HFFc6 (cell line): Measurements from ENCODE around the gene APBB2. TPM values are rescaled to one million over a fixed set of nuclear protein-coding genes. Genes with fewer than 3 reads are reported as not detected.
A peak's percentile ranks its signal among the peaks of the same experiment; 100 is the strongest.

Experiments used
- DNase-seq: peaks from one replicate; pipeline ENCODE4 v3.0.0-alpha.2; 2018
- H3K27ac Mint-ChIP-seq: 2 replicates; pipeline ENCODE4 v1.8.0; 2020; ENCODE audit warnings: mild to moderate bottlenecking, mixed read lengths
- H3K27me3 Mint-ChIP-seq: 2 replicates; pipeline ENCODE4 v1.8.0; 2021; ENCODE audit warnings: mild to moderate bottlenecking, moderate library complexity, mixed read lengths; ENCODE audit not compliant: insufficient read depth
- H3K36me3 Mint-ChIP-seq: 2 replicates; pipeline ENCODE4 v1.8.0; 2021; ENCODE audit warnings: low read depth, mixed read lengths
- H3K4me1 Mint-ChIP-seq: 2 replicates; pipeline ENCODE4 v1.8.0; 2020; ENCODE audit warnings: low read depth, mixed read lengths
- H3K4me3 Mint-ChIP-seq: 2 replicates; pipeline ENCODE4 v1.8.0; 2020; ENCODE audit warnings: mild to moderate bottlenecking, moderate library complexity, mixed read lengths
- H3K9me3 Mint-ChIP-seq: 2 replicates; pipeline ENCODE4 v1.8.0; 2020; ENCODE audit warnings: mild to moderate bottlenecking, mixed read lengths
- total RNA-seq, 6 experiments: library from RNA; stranded (reverse); fragmentation: NEBNext Ultra II Directional; extraction: Animal tissue kit (Norgen Biotek cat#: 25700); gene quantifications; 2 replicates in 1 of 6; 3 replicates in 5 of 6; pipeline ENCODE4 v1.2.3, GENCODE V29; 2021
- TF ChIP-seq, protein P1 (sequence below): fragments of 200-600 bp; sonication (generic); IDR thresholded peaks from 2 replicates; pipeline ENCODE4 v1.5.0; 2021; ENCODE audit warnings: antibody characterized with exemption, mild to moderate bottlenecking

Gene APBB2
- total RNA-seq, 6 experiments from 2014 or later = 32.4 to 45.5 (median 35.8) TPM

DNA sequence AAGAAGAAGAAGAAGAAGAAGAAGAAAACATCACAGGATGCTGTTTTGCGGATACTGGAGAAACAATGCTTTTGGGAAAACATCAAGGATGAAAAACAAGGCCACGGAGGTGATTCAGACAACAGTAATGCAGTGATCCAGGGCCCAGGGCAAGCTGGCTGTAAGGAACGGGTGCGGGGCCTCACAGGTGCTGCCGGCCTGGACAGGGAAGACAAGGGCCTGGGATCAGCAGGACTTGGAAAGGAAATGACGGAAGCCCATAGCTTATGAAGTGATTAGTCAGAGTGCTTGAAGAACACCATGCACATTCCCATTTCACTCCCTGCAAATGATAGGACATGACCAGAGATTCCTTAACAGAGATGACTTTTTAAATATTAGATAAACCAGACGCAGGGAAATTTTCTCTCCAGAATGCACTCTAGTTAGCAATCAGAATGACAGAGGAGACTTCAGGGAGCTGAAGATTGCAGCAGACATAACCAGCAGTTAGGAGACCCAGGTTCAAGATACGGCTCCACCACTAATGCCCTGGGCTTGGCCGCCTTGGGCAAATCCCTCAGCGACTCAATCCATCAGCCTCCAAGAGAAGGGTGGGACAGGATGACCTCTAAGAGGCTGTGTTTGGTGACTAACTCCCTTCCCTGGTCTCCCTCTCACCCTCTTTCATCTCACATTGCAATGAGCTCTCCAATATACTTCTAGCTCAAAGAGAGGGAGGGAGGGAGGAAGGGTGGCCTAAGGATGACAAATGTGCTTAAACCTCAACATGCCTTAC lies 54.1 kb downstream of the APBB2 start:
- TF ChIP-seq, protein P1, sequence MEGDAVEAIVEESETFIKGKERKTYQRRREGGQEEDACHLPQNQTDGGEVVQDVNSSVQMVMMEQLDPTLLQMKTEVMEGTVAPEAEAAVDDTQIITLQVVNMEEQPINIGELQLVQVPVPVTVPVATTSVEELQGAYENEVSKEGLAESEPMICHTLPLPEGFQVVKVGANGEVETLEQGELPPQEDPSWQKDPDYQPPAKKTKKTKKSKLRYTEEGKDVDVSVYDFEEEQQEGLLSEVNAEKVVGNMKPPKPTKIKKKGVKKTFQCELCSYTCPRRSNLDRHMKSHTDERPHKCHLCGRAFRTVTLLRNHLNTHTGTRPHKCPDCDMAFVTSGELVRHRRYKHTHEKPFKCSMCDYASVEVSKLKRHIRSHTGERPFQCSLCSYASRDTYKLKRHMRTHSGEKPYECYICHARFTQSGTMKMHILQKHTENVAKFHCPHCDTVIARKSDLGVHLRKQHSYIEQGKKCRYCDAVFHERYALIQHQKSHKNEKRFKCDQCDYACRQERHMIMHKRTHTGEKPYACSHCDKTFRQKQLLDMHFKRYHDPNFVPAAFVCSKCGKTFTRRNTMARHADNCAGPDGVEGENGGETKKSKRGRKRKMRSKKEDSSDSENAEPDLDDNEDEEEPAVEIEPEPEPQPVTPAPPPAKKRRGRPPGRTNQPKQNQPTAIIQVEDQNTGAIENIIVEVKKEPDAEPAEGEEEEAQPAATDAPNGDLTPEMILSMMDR = no peak
- Mint-ChIP-seq H3K36me3 (peaks cover 6% of the 10 kb centered on the region), H3K4me3 (peak overlapping the region; percentile 64), H3K27me3 (no peaks in the 10 kb centered on the region), H3K4me1 (peaks cover 78% of the 10 kb centered on the region), H3K9me3 (no peaks in the 10 kb centered on the region), H3K27ac (peak overlapping the region; percentile 83)
- DNase-seq = peak; percentile 92

GRCh38 chr4:41158756-41159155 lies 55.6 kb downstream of the APBB2 start:
- H3K9me3 Mint-ChIP-seq = no peaks in the 10 kb centered on the region
- peaks cover 92% of the 10 kb centered on the region for H3K4me1 Mint-ChIP-seq
- DNase-seq = no peak
- no peak overlapping the region; the same call in 1 of the 2 replicates for H3K4me3 Mint-ChIP-seq
- H3K27ac Mint-ChIP-seq = peak overlapping the region; percentile 83
- no peaks in the 10 kb centered on the region for H3K27me3 Mint-ChIP-seq
- H3K36me3 Mint-ChIP-seq = peaks cover 5% of the 10 kb centered on the region; the same call in 1 of the 2 replicates
- TF ChIP-seq, protein P1 = no peak

- TF ChIP-seq, protein P1 = no peak
- H3K4me1 Mint-ChIP-seq = peaks cover 95% of the 10 kb centered on the region
- H3K36me3 Mint-ChIP-seq = peaks cover 8% of the 10 kb centered on the region
- no peaks in the 10 kb centered on the region for H3K9me3 Mint-ChIP-seq
- H3K27ac Mint-ChIP-seq = peak overlapping the region; percentile 83; the same call in 1 of the 2 replicates
- DNase-seq = no peak
- H3K27me3 Mint-ChIP-seq = no peaks in the 10 kb centered on the region
- H3K4me3 Mint-ChIP-seq = no peak overlapping the region
These were observed 56.1 kb downstream of the APBB2 start for GRCh38 chr4:41158274-41158673.

DNA sequence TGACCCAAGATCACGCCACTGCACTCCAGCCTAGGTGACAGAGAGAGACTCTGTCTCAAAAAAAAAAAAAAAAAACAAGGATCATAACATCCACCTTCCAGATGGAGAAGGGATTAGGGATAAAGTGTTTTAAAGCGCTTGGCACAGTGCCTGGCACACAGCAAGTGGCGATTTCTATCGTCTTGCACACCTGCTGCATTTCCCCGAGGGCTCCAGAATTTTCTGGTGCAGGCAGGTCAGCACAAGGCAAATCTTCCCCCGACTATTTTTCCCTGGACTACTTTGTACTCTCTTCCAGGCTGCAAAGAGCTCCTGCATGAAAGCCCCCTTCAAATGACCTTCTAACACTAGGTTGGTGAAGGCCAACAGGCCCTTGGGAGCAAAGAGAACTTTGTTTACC lies 57.3 kb downstream of the APBB2 start:
- Mint-ChIP-seq H3K27ac (peak overlapping the region; percentile 78), H3K27me3 (no peaks in the 10 kb centered on the region), H3K4me1 (peaks cover 91% of the 10 kb centered on the region), H3K9me3 (no peaks in the 10 kb centered on the region), H3K4me3 (peak overlapping the region; percentile 83; the same call in 1 of the 2 replicates), H3K36me3 (peaks cover 17% of the 10 kb centered on the region)
- no peak for DNase-seq
- TF ChIP-seq, protein P1 = no peak

GRCh38 chr4:41156574-41156973 lies 57.8 kb downstream of the APBB2 start:
- no peaks in the 10 kb centered on the region for H3K9me3 Mint-ChIP-seq
- peak; percentile 79 for DNase-seq
- H3K27me3 Mint-ChIP-seq = no peaks in the 10 kb centered on the region
- H3K4me1 Mint-ChIP-seq = peaks cover 87% of the 10 kb centered on the region
- TF ChIP-seq, protein P1 = no peak
- H3K27ac Mint-ChIP-seq = peak overlapping the region; percentile 78
- H3K36me3 Mint-ChIP-seq = peaks cover 17% of the 10 kb centered on the region
- peak overlapping the region; percentile 83 for H3K4me3 Mint-ChIP-seq
